Mucosa of descending colon (tissue), 3 donors: ENCODE results near the gene RPRD1B. TPM values are rescaled to one million over a fixed set of nuclear protein-coding genes. Genes with fewer than 3 reads are reported as not detected.

Source experiments
- ATAC-seq: fragments of 200-7000 bp; cut with Tn5 transposase; one replicate; pipeline ENCODE4 v1.9.1; 2020; ENCODE audit warnings: mild to moderate bottlenecking, moderate library complexity
- DNase-seq, 3 donors: peaks; one replicate each; pipeline ENCODE4 v3.0.0-alpha.2; 2020
- H3K36me3 ChIP-seq: fragments of 200-600 bp; one replicate; pipeline ENCODE4 v1.8.0; 2021; ENCODE audit warnings: low read depth, mild to moderate bottlenecking
- H3K4me1 ChIP-seq: fragments of 200-600 bp; one replicate; pipeline ENCODE4 v1.8.0; 2021; ENCODE audit warnings: low read depth, mild to moderate bottlenecking
- H3K4me3 ChIP-seq: fragments of 200-600 bp; one replicate; pipeline ENCODE4 v1.8.0; 2021; ENCODE audit warnings: mild to moderate bottlenecking
- H3K9me3 ChIP-seq: fragments of 200-600 bp; one replicate; pipeline ENCODE4 v1.8.0; 2021; ENCODE audit warnings: mild to moderate bottlenecking
- intact Hi-C, 2 donors: fragments of 100-400 bp; cut with DNase I in 1 of 2; cut with micrococcal nuclease in 1 of 2; formaldehyde crosslinking; loops; one replicate each; pipeline versions ENCODE4 v1.11.0 to v1.11.1; 2022; cut with DNase I, micrococcal nuclease
- total RNA-seq, 3 donors: library from RNA; stranded (reverse); fragmentation: NEBNext Ultra II Directional in 2 of 3; extraction: Animal tissue kit (Norgen Biotek cat#: 25700) in 2 of 3; gene quantifications; one replicate each; pipeline versions ENCODE4 v1.2.1 to v1.2.4, GENCODE V29; 2021 to 2023
- TF ChIP-seq, protein P1 (sequence below): fragments of 200-600 bp; IDR thresholded peaks from one replicate; pipeline ENCODE4 v1.8.0; 2022; ENCODE audit warnings: antibody characterized with exemption, mild to moderate bottlenecking
- donor health status: DM: no; HTN: no; CAD: no; lungs with moderate emphysema.
- donor health status: DM: no; HTN: no; CAD: no.
- donor health status: DM: no; HTN: yes; CAD: no.

The RPRD1B gene
- total RNA-seq, 3 donors from 2014 or later = 28.2 to 36.3 (median 32.9) TPM

DNA sequence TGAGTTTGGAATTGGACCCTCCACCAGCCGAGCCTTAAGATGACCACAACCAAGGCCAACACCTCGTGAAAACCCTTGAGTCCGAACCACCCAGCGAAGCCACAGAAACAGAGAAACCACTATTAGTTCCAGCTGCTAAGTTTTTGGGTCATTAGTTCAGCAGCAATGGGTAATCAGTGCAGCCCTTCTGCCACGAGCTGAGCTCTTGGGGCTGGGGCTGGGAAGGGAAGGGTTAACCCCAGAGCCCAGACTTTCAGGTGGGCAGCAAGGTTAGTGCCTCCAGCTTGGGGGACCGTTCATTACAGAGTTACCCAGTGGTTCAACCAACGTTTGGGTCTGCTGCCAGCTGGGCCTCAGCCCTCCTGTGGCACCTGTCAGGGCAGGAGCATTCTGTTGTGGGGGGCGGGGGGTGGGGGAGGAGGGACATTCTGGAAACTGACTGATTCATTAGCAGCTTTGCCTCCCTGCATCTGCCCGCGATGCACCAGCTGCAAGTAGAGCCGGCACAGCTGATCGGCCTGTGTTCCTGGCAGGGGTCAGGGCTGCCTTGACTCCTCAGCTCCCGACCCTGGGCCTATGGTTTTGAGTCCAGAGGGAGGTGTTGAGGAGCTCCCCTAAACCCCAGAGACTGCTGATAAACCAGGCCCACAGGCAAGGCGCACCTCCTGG lies 78.8 kb downstream of the RPRD1B start:
- Histone ChIP-seq H3K4me1 (peaks cover 21% of the 10 kb centered on the region), H3K9me3 (no peaks in the 10 kb centered on the region), H3K36me3 (no peaks in the 10 kb centered on the region), H3K4me3 (no peak overlapping the region)
- ATAC-seq = no peak
- TF ChIP-seq, protein P1, sequence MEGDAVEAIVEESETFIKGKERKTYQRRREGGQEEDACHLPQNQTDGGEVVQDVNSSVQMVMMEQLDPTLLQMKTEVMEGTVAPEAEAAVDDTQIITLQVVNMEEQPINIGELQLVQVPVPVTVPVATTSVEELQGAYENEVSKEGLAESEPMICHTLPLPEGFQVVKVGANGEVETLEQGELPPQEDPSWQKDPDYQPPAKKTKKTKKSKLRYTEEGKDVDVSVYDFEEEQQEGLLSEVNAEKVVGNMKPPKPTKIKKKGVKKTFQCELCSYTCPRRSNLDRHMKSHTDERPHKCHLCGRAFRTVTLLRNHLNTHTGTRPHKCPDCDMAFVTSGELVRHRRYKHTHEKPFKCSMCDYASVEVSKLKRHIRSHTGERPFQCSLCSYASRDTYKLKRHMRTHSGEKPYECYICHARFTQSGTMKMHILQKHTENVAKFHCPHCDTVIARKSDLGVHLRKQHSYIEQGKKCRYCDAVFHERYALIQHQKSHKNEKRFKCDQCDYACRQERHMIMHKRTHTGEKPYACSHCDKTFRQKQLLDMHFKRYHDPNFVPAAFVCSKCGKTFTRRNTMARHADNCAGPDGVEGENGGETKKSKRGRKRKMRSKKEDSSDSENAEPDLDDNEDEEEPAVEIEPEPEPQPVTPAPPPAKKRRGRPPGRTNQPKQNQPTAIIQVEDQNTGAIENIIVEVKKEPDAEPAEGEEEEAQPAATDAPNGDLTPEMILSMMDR = no peak
- DNase-seq = no peak
- intact Hi-C loops = no loop called here

DNA sequence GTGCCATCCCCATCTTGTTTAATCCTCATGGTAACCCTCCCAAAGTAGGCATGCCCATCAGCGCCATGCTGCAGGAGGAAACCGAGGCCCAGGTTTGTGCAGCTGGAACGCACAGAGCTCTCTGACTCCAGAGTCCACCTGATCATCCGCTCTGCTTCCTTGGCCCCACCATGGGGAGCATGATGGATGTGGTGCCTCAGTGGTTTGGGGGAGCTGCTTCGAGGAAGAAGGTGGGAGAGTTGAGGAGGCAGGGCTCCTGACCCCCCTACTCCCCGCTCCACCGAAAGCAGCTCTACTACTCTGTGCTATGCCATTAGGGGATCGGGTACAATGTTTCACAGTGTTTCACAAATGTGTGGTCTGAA lies 79.4 kb downstream of the RPRD1B start:
- intact Hi-C loops = no loop called here
- peaks cover 21% of the 10 kb centered on the region for H3K4me1 ChIP-seq
- ATAC-seq = no peak

DNA sequence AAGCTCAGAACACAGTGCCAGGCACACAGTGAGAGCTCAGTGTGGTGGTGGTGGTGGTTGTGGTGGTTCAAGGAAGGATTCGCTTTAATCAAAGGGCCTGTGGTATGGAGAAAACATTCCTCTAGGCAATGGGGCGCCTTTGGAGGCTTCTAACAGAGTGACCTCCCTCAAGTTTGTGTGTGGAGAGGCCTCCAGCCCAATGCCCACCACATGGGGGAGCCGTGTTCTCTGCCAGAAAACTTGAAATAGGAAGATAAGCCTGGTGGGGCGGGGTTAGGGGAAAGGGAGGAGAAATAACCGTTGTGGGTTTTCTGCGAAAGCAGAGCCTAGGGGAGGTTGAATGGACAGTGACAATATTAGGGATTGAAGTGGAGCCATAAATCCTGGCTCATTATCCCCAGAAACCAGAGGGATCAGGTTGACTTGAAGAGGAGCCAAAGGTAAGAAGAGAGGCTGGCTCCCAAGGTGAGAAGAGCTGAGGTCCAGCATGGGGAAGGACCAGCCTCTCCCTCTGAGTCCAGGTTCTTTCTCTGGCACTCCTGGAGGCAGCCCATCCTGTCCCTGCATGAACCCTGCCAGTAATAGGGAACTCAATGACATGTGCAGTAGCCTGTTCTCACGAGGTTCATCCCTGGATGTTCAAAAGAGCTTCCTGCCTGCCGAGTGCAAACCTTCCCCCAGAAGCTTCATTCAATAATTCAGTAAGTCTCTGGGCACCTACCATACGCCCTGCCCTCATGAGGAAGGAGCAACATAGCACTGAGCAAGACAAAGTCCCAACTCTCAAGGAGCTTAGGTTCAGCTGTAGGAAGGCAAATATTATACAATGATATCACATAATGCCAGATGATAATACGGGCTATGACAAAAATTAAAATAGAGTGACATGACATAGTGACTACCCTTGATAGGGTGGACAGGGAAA lies 80.1 kb downstream of the RPRD1B start:
- no peaks in the 10 kb centered on the region for H3K36me3 ChIP-seq
- peaks cover 21% of the 10 kb centered on the region for H3K4me1 ChIP-seq
- intact Hi-C loops = no loop called here
- ATAC-seq (no peak), DNase-seq (peak in 1 of 3 donors; percentile 46)
- no peaks in the 10 kb centered on the region for H3K9me3 ChIP-seq
- TF ChIP-seq, protein P1 = no peak
- no peak overlapping the region for H3K4me3 ChIP-seq

More for the DNA sequence above, 79.4 kb downstream of the RPRD1B start:
- DNase-seq = no peak
- no peaks in the 10 kb centered on the region for H3K36me3 ChIP-seq
- no peaks in the 10 kb centered on the region for H3K9me3 ChIP-seq
- TF ChIP-seq, protein P1 = no peak
- H3K4me3 ChIP-seq = no peak overlapping the region

DNA sequence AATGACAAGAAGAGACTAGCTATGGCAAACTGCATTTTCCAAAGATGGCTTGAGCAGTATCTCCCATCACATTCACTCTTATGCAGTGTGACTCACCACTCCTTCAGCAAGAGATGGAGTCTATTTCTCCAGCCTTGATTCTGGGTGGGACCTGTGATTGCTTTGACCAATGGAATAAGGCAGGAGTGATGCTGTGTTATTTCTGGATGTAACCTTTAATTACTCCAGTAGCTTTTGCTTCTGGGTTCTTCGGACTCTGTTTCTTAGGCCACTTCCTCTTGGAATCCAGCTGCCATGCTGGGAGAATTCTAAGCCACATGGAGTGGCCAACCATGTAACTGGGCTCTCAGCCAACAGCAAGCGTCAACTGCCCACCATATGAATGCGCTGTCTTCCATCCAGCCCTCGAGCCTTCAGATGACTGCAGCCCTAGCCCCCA lies 80.8 kb downstream of the RPRD1B start:
- TF ChIP-seq, protein P1 = no peak
- H3K36me3 ChIP-seq = no peaks in the 10 kb centered on the region
- intact Hi-C loops = no loop called here
- ATAC-seq (no peak), DNase-seq (no peak)
- no peak overlapping the region for H3K4me3 ChIP-seq
- H3K4me1 ChIP-seq = peaks cover 14% of the 10 kb centered on the region
- H3K9me3 ChIP-seq = no peaks in the 10 kb centered on the region

DNA sequence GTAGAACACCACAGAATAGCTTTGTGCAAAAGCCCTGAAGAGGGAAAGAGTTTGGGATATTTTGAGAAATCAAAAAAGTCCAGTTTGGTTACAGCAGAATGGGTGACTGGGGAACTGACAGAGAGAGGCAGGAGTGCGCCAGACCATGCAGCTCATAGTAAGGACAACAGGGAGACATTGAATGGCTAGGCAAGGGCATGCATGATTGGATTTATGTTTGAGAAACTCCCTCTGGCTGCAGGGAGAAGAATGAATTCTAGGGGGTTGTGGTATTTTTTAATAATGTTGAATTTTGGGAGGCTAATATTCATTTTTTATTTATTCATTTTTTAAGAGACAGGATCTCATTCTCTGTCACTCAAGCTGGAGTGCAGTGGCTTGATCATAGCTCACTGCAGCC lies 81.7 kb downstream of the RPRD1B start:
- Histone ChIP-seq H3K9me3 (no peaks in the 10 kb centered on the region), H3K4me1 (peaks cover 7% of the 10 kb centered on the region), H3K4me3 (no peak overlapping the region), H3K36me3 (no peaks in the 10 kb centered on the region)
- DNase-seq (no peak), ATAC-seq (no peak)
- intact Hi-C loops = no loop called here
- TF ChIP-seq, protein P1 = no peak
